Embryonic facial prominence (tissue), 1 donor: ENCODE data around the gene CEP57.
"Not testable (repeated sequence)": the region's sequence is repeated elsewhere in the genome, so short reads cannot be mapped to it uniquely, and the experiment has no call there.

Source experiments
- DNase-seq: peaks from one replicate; pipeline ENCODE4 v3.0.0-alpha.2; 2016; ENCODE audit errors: extremely low spot score

CEP57 gene

GRCh38 chr11:95854362-95854761 is 64.1 kb downstream of the CEP57 start:
- not testable (repeated sequence) for DNase-seq

GRCh38 chr11:95860024-95860423 is 69.7 kb downstream of the CEP57 start:
- DNase-seq, result not testable (repeated sequence)

- no peak for DNase-seq
Measured at GRCh38 chr11:95863486-95864140, 73.3 kb downstream of the CEP57 start.

GRCh38 chr11:95867105-95867504 is 76.8 kb downstream of the CEP57 start:
- DNase-seq, result no peak

GRCh38 chr11:95870877-95871276 is 80.6 kb downstream of the CEP57 start:
- DNase-seq, result not testable (repeated sequence)

GRCh38 chr11:95877291-95877690 is 87.0 kb downstream of the CEP57 start:
- no peak for DNase-seq
